ENCODE data around the gene PELI2. TPM values are rescaled to one million over a fixed set of nuclear protein-coding genes. Genes with fewer than 3 reads are reported as not detected.
A peak's percentile ranks its signal among the peaks of the same experiment; 100 is the strongest.

Gene PELI2
- total and polyA plus RNA-seq, 2 of the 4 experiments (the other 2 are of a cell fraction) = 6.0 to 36.7 TPM

GRCh38 chr14:56273951-56274350 is 155.7 kb downstream of the PELI2 start:
- no peak overlapping the region for H3K18ac ChIP-seq (ENCODE audit: low read depth, low read length)
- peak overlapping the region; percentile 42; the same call in 1 of the 2 replicates for H3K14ac ChIP-seq (replicated peaks; ENCODE audit: low read depth, low read length)
- no peak overlapping the region for H2BK120ac ChIP-seq (ENCODE audit: low read depth, low read length)
- ChIA-PET CTCF (no interaction called here), POLR2A (ENCODE audit: unreplicated experiment) (no interaction called here)
- no peak overlapping the region for H3K9ac ChIP-seq (ENCODE audit: low read depth, low read length)
- ATAC-seq (ENCODE audit: low read depth) = no peak
- in situ Hi-C loops (cut with MboI; ENCODE audit: low sequenced_read_pairs) (no loop called here), intact Hi-C loops (cut with micrococcal nuclease) (loop anchor here (10.0 kb wide), 1 partner anchor 569 kb away; no protein-coding TSS in a partner anchor), dilution Hi-C loops (cut with HindIII; ENCODE audit: low sequenced_read_pairs, unreplicated experiment) (no loop called here)
- no peaks in the 10 kb centered on the region for H3K36me3 ChIP-seq (ENCODE audit: control insufficient read depth, insufficient read depth, low read length)
- no peak overlapping the region for H2AFZ ChIP-seq (replicated peaks; ENCODE audit: low read length, poor library complexity)
- peaks cover 13 to 37% of the 10 kb centered on the region in 2 experiments; a peak in 3 of 4 replicates for H3K79me1 ChIP-seq (ENCODE audit: low read depth in 1 of 2, low read length in 2 of 2)
- peak overlapping the region; percentile 56; the same call in 1 of the 2 replicates for H4K5ac ChIP-seq (ENCODE audit: low read depth, low read length)
- no CpG with 5 or more reads among the region's 6 CpGs for WGBS, 2 experiments (ENCODE audit: extremely low coverage in 2 of 2, insufficient read length in 1 of 2)
- H4K91ac ChIP-seq (ENCODE audit: insufficient read depth, low read depth, low read length) = no peak overlapping the region
- H3K4ac ChIP-seq (ENCODE audit: low read depth, low read length) = peak overlapping the region; percentile 58
- H3K4me2 ChIP-seq (ENCODE audit: low read depth, low read length) = no peak overlapping the region
- H2AK9ac ChIP-seq (replicated peaks; ENCODE audit: low read depth, low read length, poor library complexity) = no peak overlapping the region
- H4K20me1 ChIP-seq (ENCODE audit: insufficient read depth, low read length) = no peaks in the 10 kb centered on the region
- no peak overlapping the region for H3K27ac ChIP-seq (ENCODE audit: insufficient read depth, low read length)
- peak overlapping the region in 1 of 2 experiments; percentile 30; a peak in 1 of 4 replicates for H4K8ac ChIP-seq (ENCODE audit: low read depth in 2 of 2, low read length in 2 of 2)
- H2BK5ac ChIP-seq (ENCODE audit: low read depth, low read length, poor library complexity, severe bottlenecking) = no peak overlapping the region
- H2AK5ac ChIP-seq (ENCODE audit: low read depth, low read length) = no peak overlapping the region
- H3K23ac ChIP-seq (ENCODE audit: low read depth, low read length) = peak overlapping the region; percentile 62; the same call in 1 of the 2 replicates
- TF ChIP-seq BHLHE40 (IDR thresholded peaks at IDR 0.05; ENCODE audit: low read depth, low read length) = no peak
- TF ChIP-seq MAZ (IDR thresholded peaks at IDR 0.05; ENCODE audit: borderline replicate concordance, low read depth, low read length) = no peak
- TF ChIP-seq MXI1 (IDR thresholded peaks at IDR 0.05; ENCODE audit: borderline replicate concordance, low read depth, low read length) = no peak
- TF ChIP-seq RFX5 (IDR thresholded peaks at IDR 0.05; ENCODE audit: low read depth, low read length) = no peak
- TF ChIP-seq, protein P1, sequence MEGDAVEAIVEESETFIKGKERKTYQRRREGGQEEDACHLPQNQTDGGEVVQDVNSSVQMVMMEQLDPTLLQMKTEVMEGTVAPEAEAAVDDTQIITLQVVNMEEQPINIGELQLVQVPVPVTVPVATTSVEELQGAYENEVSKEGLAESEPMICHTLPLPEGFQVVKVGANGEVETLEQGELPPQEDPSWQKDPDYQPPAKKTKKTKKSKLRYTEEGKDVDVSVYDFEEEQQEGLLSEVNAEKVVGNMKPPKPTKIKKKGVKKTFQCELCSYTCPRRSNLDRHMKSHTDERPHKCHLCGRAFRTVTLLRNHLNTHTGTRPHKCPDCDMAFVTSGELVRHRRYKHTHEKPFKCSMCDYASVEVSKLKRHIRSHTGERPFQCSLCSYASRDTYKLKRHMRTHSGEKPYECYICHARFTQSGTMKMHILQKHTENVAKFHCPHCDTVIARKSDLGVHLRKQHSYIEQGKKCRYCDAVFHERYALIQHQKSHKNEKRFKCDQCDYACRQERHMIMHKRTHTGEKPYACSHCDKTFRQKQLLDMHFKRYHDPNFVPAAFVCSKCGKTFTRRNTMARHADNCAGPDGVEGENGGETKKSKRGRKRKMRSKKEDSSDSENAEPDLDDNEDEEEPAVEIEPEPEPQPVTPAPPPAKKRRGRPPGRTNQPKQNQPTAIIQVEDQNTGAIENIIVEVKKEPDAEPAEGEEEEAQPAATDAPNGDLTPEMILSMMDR (conservative IDR thresholded peaks at IDR 0.05; ENCODE audit: low read depth, low read length) = no peak
- no peak for TF ChIP-seq RAD21 (IDR thresholded peaks at IDR 0.05; ENCODE audit: low read length)
- no peak for TF ChIP-seq RCOR1 (IDR thresholded peaks at IDR 0.05; ENCODE audit: insufficient replicate concordance, low read length)
- TF ChIP-seq, protein P2, sequence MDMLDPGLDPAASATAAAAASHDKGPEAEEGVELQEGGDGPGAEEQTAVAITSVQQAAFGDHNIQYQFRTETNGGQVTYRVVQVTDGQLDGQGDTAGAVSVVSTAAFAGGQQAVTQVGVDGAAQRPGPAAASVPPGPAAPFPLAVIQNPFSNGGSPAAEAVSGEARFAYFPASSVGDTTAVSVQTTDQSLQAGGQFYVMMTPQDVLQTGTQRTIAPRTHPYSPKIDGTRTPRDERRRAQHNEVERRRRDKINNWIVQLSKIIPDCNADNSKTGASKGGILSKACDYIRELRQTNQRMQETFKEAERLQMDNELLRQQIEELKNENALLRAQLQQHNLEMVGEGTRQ (IDR thresholded peaks at IDR 0.05; ENCODE audit: low read depth, low read length) = no peak
- no peak for TF ChIP-seq POLR2A (IDR thresholded peaks at IDR 0.05; ENCODE audit: low read depth, low read length)
- TF ChIP-seq FOS (IDR thresholded peaks at IDR 0.05; ENCODE audit: low read depth, low read length) = no peak
- no peak for TF ChIP-seq CHD1 (IDR thresholded peaks at IDR 0.05; ENCODE audit: low read depth, low read length)
- no peak for TF ChIP-seq SMC3 (IDR thresholded peaks at IDR 0.05; ENCODE audit: low read depth, low read length)
- TF ChIP-seq NFE2L2 (IDR thresholded peaks at IDR 0.05; ENCODE audit: low read depth, low read length) = no peak
- TF ChIP-seq CEBPB (IDR thresholded peaks at IDR 0.05; ENCODE audit: low read depth, low read length) = no peak
- no peak for TF ChIP-seq MAFK (IDR thresholded peaks at IDR 0.05; ENCODE audit: low read depth, low read length)
- no peak overlapping the region for H3K56ac ChIP-seq (ENCODE audit: extremely low read depth, insufficient read depth, low read length)
- H2BK20ac ChIP-seq (ENCODE audit: low read depth, low read length) = peak overlapping the region; percentile 45; the same call in 1 of the 2 replicates
- no TSS peak for BruUV-seq (replicated peaks)
- DNase-seq = no peak
- H3K27me3 ChIP-seq (ENCODE audit: control insufficient read depth, insufficient read depth, low read length) = no peaks in the 10 kb centered on the region
- H3K4me1 ChIP-seq (ENCODE audit: control insufficient read depth, insufficient read depth, low read length) = peaks cover 17% of the 10 kb centered on the region
- no peak overlapping the region for H3K4me3 ChIP-seq (ENCODE audit: insufficient read depth, low read depth, low read length)
- H2BK15ac ChIP-seq (ENCODE audit: low read depth, low read length) = no peak overlapping the region
- no peaks in the 10 kb centered on the region for H3K9me3 ChIP-seq (ENCODE audit: control insufficient read depth, insufficient read depth, low read length)
- peaks cover 20% of the 10 kb centered on the region for H3K9me1 ChIP-seq (ENCODE audit: insufficient read depth, low read length)
